Ovary (tissue), 10 donors: Measurements from ENCODE around the gene DENND2A. TPM values are rescaled to one million over a fixed set of nuclear protein-coding genes. Genes with fewer than 3 reads are reported as not detected.

ENCODE experiments used
- DNase-seq, 5 donors: peaks; one replicate each; pipeline ENCODE4 v3.0.0-alpha.2; 2019 to 2020
- H3K27ac ChIP-seq, 2 donors: fragments of 200-600 bp; one replicate each; pipeline versions ENCODE4 v1.5.1 to v1.8.0; 2019 to 2022
- H3K27me3 ChIP-seq: fragments of 200-600 bp; one replicate; pipeline ENCODE4 v1.8.0; 2022
- H3K36me3 ChIP-seq: fragments of 200-600 bp; sonication (generic); one replicate; pipeline ENCODE4 v1.5.1; 2019
- H3K4me1 ChIP-seq: one replicate; pipeline ENCODE4 v1.8.1; 2013; ENCODE audit warnings: mild to moderate bottlenecking, moderate library complexity; ENCODE audit not compliant: insufficient read depth
- H3K4me3 ChIP-seq: fragments of 200-600 bp; sonication (generic); one replicate; pipeline ENCODE4 v1.5.1; 2017
- H3K9me3 ChIP-seq, 2 donors: fragments of 200-600 bp in 1 of 2; sonication (generic) in 1 of 2; one replicate each; pipeline versions ENCODE4 v1.5.1 to v1.8.1; 2013 to 2019; ENCODE audit warnings: mild to moderate bottlenecking in 1 of 2, moderate library complexity in 1 of 2
- CTCF ChIP-seq, 3 donors: fragments of 450-650 bp in 2 of 3; fragments of 200-600 bp in 1 of 3; IDR thresholded peaks; one replicate each; pipeline versions ENCODE4 v1.5.1 to v1.8.0; 2016 to 2022; ENCODE audit warnings: antibody characterized with exemption in 3 of 3, mild to moderate bottlenecking in 1 of 3
- EP300 ChIP-seq: sonication (generic); formaldehyde crosslinking; IDR thresholded peaks from one replicate; pipeline ENCODE4 v1.6.1; 2017; ENCODE audit warnings: antibody characterized with exemption
- POLR2A ChIP-seq: fragments of 450-650 bp; IDR thresholded peaks from one replicate; pipeline ENCODE4 v1.6.1; 2017; ENCODE audit warnings: antibody characterized with exemption, mild to moderate bottlenecking, moderate library complexity
- WGBS, 3 donors: extraction: QIAGEN DNeasy Blood & Tissue Kit in 1 of 3; methylation state at CpG; one replicate each; pipeline versions ENCODE4 v1.1.5 to v1.1.7; 2013 to 2017; 5-methylcytosine and 5-hydroxymethylcytosine counted together
- intact Hi-C, 4 donors: fragments of 100-400 bp; cut with DNase I; formaldehyde crosslinking; loops; one replicate each; pipeline versions ENCODE4 v1.11.0 to v1.15.1; 2022 to 2023
- long read RNA-seq, 3 donors: library from polyadenylated mRNA in 2 of 3; unstranded in 2 of 3; transcript quantifications; one replicate each; pipeline ENCODE4 v2.0.0 and lab custom pipeline, GENCODE V29; 2021 to 2026
- polyA plus RNA-seq, 2 donors: library from polyadenylated mRNA; stranded (reverse); fragments of 200-250 nt in 1 of 2; fragments of 350-450 nt in 1 of 2; fragmentation: Illumina TruSeq in 1 of 2; extraction: RNeasy Lipid Tissue Mini Kit (QIAGEN cat#74804) in 1 of 2; gene quantifications; one replicate each; pipeline ENCODE4 v1.2.3, GENCODE V29; 2013 to 2014
- total RNA-seq, 7 donors: library from RNA; depleted of rRNA in 2 of 7; stranded (reverse); fragments of >200 nt in 2 of 7; fragmentation: NEBNext Ultra II Directional in 3 of 7; extraction: Animal tissue kit (Norgen Biotek cat#: 25700) in 3 of 7; gene quantifications; one replicate each; pipeline versions ENCODE4 v1.1.0 to v1.2.4, GENCODE V29; 2016 to 2023
- donor health status: DM: no; HTN: no; CAD: no; lungs with moderate emphysema.
- donor health status: DM: no; HTN: no; CAD: no.
- donor health status: Bipolar disorder and iron deficiency.
- donor health status: DM: yes; HTN: yes; CAD: no.
- donor health status: DM: no; HTN: no; CAD: no.
- donor health status: DM: yes; HTN: yes; CAD: no.

Gene DENND2A
- total RNA-seq (10 to 100 TPM in 6 of 7 donors, 1 to 10 TPM in 1; 9.8 to 61.8 (median 36.1) TPM), polyA plus RNA-seq (10 to 100 TPM; 20.5 to 55.1 TPM)
- long read RNA-seq, donor 1, partial matches to known transcripts, result 22 of 40 reads
- long read RNA-seq, donor 1, other reads (novel, unspliced or antisense), result 15 of 40 reads
- long read RNA-seq, donor 2, partial matches to known transcripts, result 0 of 7 reads
- long read RNA-seq, donor 2, other reads (novel, unspliced or antisense), result 0 of 7 reads
- long read RNA-seq, donor 3, transcript DENND2A-210 (18 exons, 3,452 nt), result minor isoform, 5 of 132 reads
- long read RNA-seq, donor 3, transcript DENND2A-209 (20 exons, 3,562 nt), result minor isoform, 29 of 132 reads
- long read RNA-seq, donor 3, transcript DENND2A-201 (19 exons, 3,735 nt), result major isoform, 41 of 132 reads
- long read RNA-seq, donor 3, partial matches to known transcripts, result 12 of 132 reads
- long read RNA-seq, donor 3, other reads (novel, unspliced or antisense), result 45 of 132 reads

GRCh38 chr7:140640727-140641523 lies at the start of gene DENND2A:
TSS of gene DENND2A (minus strand) at chr7:140640813. CDS start at chr7:140602397, 38,416 bp downstream.
- DNase-seq, result peak; percentile 91 to 93 (median 92)
- Histone ChIP-seq H3K4me3 (peak within 1 kb of the TSS; percentile 62), H3K4me1 (peaks cover 15% of the 10 kb centered on the region), H3K27ac (peak within 1 kb of the TSS; percentile 79 to 90), H3K27me3 (no peaks in the 10 kb centered on the region), H3K9me3 (no peaks in the 10 kb centered on the region), H3K36me3 (no peaks in the 10 kb centered on the region)
- 3 to 7% (median 5%) methylated on average over 44 to 78 of the region's 78 CpGs for WGBS, 3 donors
- intact Hi-C loops, result no loop called here
- TF ChIP-seq EP300, result no peak
- peak in 1 of 3 donors; percentile 6 for TF ChIP-seq CTCF (IDR thresholded peaks at IDR 0.05)
- TF ChIP-seq POLR2A, result peak; percentile 63

- DNase-seq, result no peak
- H3K9me3 ChIP-seq, result no peaks in the 10 kb centered on the region
- TF ChIP-seq EP300 (no peak), POLR2A (no peak), CTCF (IDR thresholded peaks at IDR 0.05) (no peak)
- H3K36me3 ChIP-seq, result no peaks in the 10 kb centered on the region
- no peaks in the 10 kb centered on the region for H3K27me3 ChIP-seq
- H3K4me3 ChIP-seq, result no peak overlapping the region
- no peak overlapping the region for H3K27ac ChIP-seq
- intact Hi-C loops, result no loop called here
- no peaks in the 10 kb centered on the region for H3K4me1 ChIP-seq
- WGBS, 3 donors, result 91 to 94% (median 92%) methylated on average over 16 of the region's 16 CpGs
Observed at GRCh38 chr7:140689199-140690152, 48.9 kb upstream of the DENND2A start.

GRCh38 chr7:140688341-140688740 lies 47.7 kb upstream of the DENND2A start:
- Histone ChIP-seq H3K4me3 (no peak overlapping the region), H3K4me1 (no peaks in the 10 kb centered on the region), H3K9me3 (no peaks in the 10 kb centered on the region), H3K36me3 (no peaks in the 10 kb centered on the region), H3K27ac (no peak overlapping the region), H3K27me3 (no peaks in the 10 kb centered on the region)
- intact Hi-C loops, result no loop called here
- 85 to 92% (median 90%) methylated on average over 6 of the region's 6 CpGs for WGBS, 3 donors
- no peak for DNase-seq
- no peak for TF ChIP-seq EP300
- TF ChIP-seq CTCF (IDR thresholded peaks at IDR 0.05), result no peak
- TF ChIP-seq POLR2A, result no peak

- H3K36me3 ChIP-seq, result no peaks in the 10 kb centered on the region
- no peak for DNase-seq
Observed at GRCh38 chr7:140686921-140687320, 46.3 kb upstream of the DENND2A start.

More at GRCh38 chr7:140686921-140687320, 46.3 kb upstream of the DENND2A start:
- H3K27ac ChIP-seq, result no peak overlapping the region
- H3K27me3 ChIP-seq, result no peaks in the 10 kb centered on the region
- no peak overlapping the region for H3K4me3 ChIP-seq
- no peaks in the 10 kb centered on the region for H3K4me1 ChIP-seq
- H3K9me3 ChIP-seq, result no peaks in the 10 kb centered on the region
- intact Hi-C loops, result no loop called here
- WGBS, 3 donors, result 93 to 98% (median 96%) methylated on average over 11 of the region's 11 CpGs
- TF ChIP-seq CTCF (IDR thresholded peaks at IDR 0.05) (no peak), EP300 (no peak), POLR2A (no peak)
